Keratinocyte (primary cell): ENCODE data around the gene AWAT2. TPM values are rescaled to one million over a fixed set of nuclear protein-coding genes. Genes with fewer than 3 reads are reported as not detected.

ENCODE experiments used
- DNase-seq: peaks from one replicate; pipeline ENCODE4 v3.0.0-alpha.2; 2011; ENCODE audit warnings: low read depth, missing footprints, low spot score
- FAIRE-seq: peaks from 2 replicates; lab custom pipeline; 2011; peaks lifted over from hg19 to GRCh38; lab: Jason Lieb, UNC
- H2AFZ ChIP-seq: 2 replicates; pipeline ENCODE4 v1.6.0; 2012; ENCODE audit warnings: low read length, control low read depth, inconsistent platforms; ENCODE audit not compliant: control insufficient read depth
- H3K27ac ChIP-seq: 2 replicates; pipeline ENCODE4 v1.5.1; 2011; ENCODE audit warnings: low read length; ENCODE audit not compliant: control insufficient read depth, insufficient read depth
- H3K27me3 ChIP-seq: 3 replicates; pipeline ENCODE4 v1.6.0; 2011; ENCODE audit warnings: low read length; ENCODE audit not compliant: control insufficient read depth, insufficient read depth; ENCODE audit errors: extremely low read depth
- H3K36me3 ChIP-seq, 2 experiments: 2 replicates in 1 of 2; 3 replicates in 1 of 2; pipeline ENCODE4 v1.5.1; 2011; ENCODE audit warnings: low read length in 2 of 2, mild to moderate bottlenecking in 1 of 2; ENCODE audit not compliant: control insufficient read depth in 2 of 2, insufficient read depth in 2 of 2; ENCODE audit errors: extremely low read depth in 1 of 2
- H3K4me1 ChIP-seq: 3 replicates; pipeline ENCODE4 v1.5.1; 2011; ENCODE audit warnings: low read length; ENCODE audit not compliant: control insufficient read depth, insufficient read depth; ENCODE audit errors: extremely low read depth
- H3K4me2 ChIP-seq: 3 replicates; pipeline ENCODE4 v1.6.0; 2011; ENCODE audit warnings: low read depth, low read length; ENCODE audit not compliant: control insufficient read depth, insufficient read depth; ENCODE audit errors: extremely low read depth
- H3K4me3 ChIP-seq, 3 experiments: fragments of 200-600 bp in 1 of 3; sonication (generic) in 1 of 3; 2 replicates in 2 of 3; 3 replicates in 1 of 3; pipeline ENCODE4 v1.5.1; 2011 to 2016; ENCODE audit warnings: low read length in 3 of 3, mild to moderate bottlenecking in 3 of 3, control low read depth in 2 of 3, inconsistent platforms in 1 of 3, low read depth in 1 of 3, mixed read lengths in 1 of 3, mixed run types in 1 of 3, moderate library complexity in 1 of 3; ENCODE audit not compliant: control insufficient read depth in 2 of 3, insufficient read depth in 2 of 3; ENCODE audit errors: extremely low read depth in 1 of 3
- H3K79me2 ChIP-seq: 2 replicates; pipeline ENCODE4 v1.6.0; 2012; ENCODE audit warnings: low read length; ENCODE audit not compliant: control insufficient read depth, insufficient read depth
- H3K9ac ChIP-seq: 3 replicates; pipeline ENCODE4 v1.6.0; 2011; ENCODE audit warnings: low read length; ENCODE audit not compliant: control insufficient read depth, insufficient read depth; ENCODE audit errors: extremely low read depth
- H3K9me1 ChIP-seq: 3 replicates; pipeline ENCODE4 v1.6.0; 2011; ENCODE audit warnings: low read length; ENCODE audit not compliant: control insufficient read depth, insufficient read depth; ENCODE audit errors: extremely low read depth
- H3K9me3 ChIP-seq: 2 replicates; pipeline ENCODE4 v1.5.1; 2012; ENCODE audit warnings: low read depth, low read length; ENCODE audit not compliant: control insufficient read depth
- H4K20me1 ChIP-seq: 3 replicates; pipeline ENCODE4 v1.6.0; 2011; ENCODE audit warnings: low read length; ENCODE audit not compliant: control insufficient read depth, insufficient read depth; ENCODE audit errors: extremely low read depth
- EZH2 ChIP-seq: IDR thresholded peaks from one replicate; pipeline ENCODE4 v1.6.1; 2012; ENCODE audit warnings: inconsistent platforms, mild to moderate bottlenecking, low read length, moderate library complexity
- dilution Hi-C: fragments of 300-500 bp; cut with MboI; formaldehyde crosslinking; loops from one replicate; pipeline ENCODE4 v1.7.0; 2020; ENCODE audit warnings: low sequenced_read_pairs; ENCODE audit not compliant: extremely low pct_ligation_motif_present
- polyA plus RNA-seq, 5 experiments: library from polyadenylated mRNA; depleted of rRNA in 3 of 5; stranded (reverse) in 3 of 5; stranded (forward) in 1 of 5; unstranded in 1 of 5; fragments of >200 nt; gene quantifications; 1 replicate in 1 of 5; 2 replicates in 3 of 5; 3 replicates in 1 of 5; pipeline versions ENCODE4 v1.2.1 to v1.2.3, GENCODE V29; 2011 to 2012; ENCODE audit warnings: missing spikeins in 2 of 5, low read depth in 1 of 5, low replicate concordance in 1 of 5
- TF ChIP-seq, protein P1 (sequence below), 3 experiments: IDR thresholded peaks in 1 of 3; conservative IDR thresholded peaks in 1 of 3; optimal IDR thresholded peaks in 1 of 3; 2 replicates in 2 of 3; 3 replicates in 1 of 3; pipeline versions ENCODE3 to v1.5.1; 2011; ENCODE audit warnings: low read length in 3 of 3, mild to moderate bottlenecking in 3 of 3, moderate library complexity in 2 of 3, control low read depth in 1 of 3, inconsistent platforms in 1 of 3; ENCODE audit not compliant: insufficient read depth in 2 of 3; ENCODE audit errors: extremely low read depth in 1 of 3

AWAT2 gene
- polyA plus RNA-seq, 1 donor (not counting 4 experiments of a cell fraction or from before 2014, with no cell fraction given) = not detected

DNA sequence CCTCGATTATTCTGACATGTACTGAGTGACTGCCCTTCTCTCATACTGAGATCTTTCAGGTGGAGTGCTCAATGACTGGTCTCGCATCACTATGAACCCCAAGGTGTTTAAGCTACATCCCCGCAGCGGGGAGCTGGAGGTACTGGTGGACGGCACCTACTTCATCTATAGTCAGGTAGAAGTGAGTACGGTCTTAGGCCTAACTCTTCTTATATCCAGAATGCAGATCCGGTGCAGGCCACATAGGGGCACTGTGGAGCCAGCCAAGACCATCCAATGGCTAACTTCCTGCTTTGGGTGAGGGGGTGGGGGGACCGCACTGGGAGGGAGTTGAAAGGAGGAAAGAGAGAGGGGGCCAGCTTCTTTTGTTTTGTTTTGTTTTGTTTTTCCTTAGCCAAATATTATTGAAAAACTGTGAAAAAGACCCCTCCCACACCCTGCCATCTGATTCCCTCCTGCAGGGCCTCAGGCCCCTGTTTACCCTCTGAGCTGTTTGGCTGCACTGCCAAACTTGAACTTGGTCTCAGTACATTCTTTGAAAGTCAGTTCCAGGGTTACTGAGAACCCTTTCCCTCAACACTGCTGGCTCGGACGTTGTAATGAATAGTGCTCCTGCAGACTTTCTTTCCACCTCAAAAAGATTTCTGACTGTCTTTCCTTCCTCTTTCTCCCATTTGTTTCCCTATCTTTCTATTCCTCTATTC lies 16.2 kb downstream of the AWAT2 start:
- Histone ChIP-seq H2AFZ (no peak overlapping the region), H3K9me3 (no peaks in the 10 kb centered on the region), H3K9ac (no peak overlapping the region), H4K20me1 (no peaks in the 10 kb centered on the region), H3K9me1 (no peaks in the 10 kb centered on the region), H3K4me3 (no peak overlapping the region), H3K36me3 (no peaks in the 10 kb centered on the region), H3K27me3 (no peaks in the 10 kb centered on the region), H3K4me1 (peaks cover 5% of the 10 kb centered on the region), H3K4me2 (no peak overlapping the region), H3K27ac (no peak overlapping the region), H3K79me2 (no peaks in the 10 kb centered on the region)
- FAIRE-seq (no peak), DNase-seq (no peak)
- dilution Hi-C loops = no loop called here
- TF ChIP-seq, protein P1, sequence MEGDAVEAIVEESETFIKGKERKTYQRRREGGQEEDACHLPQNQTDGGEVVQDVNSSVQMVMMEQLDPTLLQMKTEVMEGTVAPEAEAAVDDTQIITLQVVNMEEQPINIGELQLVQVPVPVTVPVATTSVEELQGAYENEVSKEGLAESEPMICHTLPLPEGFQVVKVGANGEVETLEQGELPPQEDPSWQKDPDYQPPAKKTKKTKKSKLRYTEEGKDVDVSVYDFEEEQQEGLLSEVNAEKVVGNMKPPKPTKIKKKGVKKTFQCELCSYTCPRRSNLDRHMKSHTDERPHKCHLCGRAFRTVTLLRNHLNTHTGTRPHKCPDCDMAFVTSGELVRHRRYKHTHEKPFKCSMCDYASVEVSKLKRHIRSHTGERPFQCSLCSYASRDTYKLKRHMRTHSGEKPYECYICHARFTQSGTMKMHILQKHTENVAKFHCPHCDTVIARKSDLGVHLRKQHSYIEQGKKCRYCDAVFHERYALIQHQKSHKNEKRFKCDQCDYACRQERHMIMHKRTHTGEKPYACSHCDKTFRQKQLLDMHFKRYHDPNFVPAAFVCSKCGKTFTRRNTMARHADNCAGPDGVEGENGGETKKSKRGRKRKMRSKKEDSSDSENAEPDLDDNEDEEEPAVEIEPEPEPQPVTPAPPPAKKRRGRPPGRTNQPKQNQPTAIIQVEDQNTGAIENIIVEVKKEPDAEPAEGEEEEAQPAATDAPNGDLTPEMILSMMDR (optimal IDR thresholded peaks at IDR 0.05 in 1 of 3, IDR thresholded peaks at IDR 0.05 in 1 of 3, conservative IDR thresholded peaks at IDR 0.05 in 1 of 3; ENCODE audit: extremely low read depth in 1 of 3, insufficient read depth in 2 of 3, low read length in 3 of 3) = peak; percentile 52 to 82 (median 74)
- TF ChIP-seq EZH2 = no peak

DNA sequence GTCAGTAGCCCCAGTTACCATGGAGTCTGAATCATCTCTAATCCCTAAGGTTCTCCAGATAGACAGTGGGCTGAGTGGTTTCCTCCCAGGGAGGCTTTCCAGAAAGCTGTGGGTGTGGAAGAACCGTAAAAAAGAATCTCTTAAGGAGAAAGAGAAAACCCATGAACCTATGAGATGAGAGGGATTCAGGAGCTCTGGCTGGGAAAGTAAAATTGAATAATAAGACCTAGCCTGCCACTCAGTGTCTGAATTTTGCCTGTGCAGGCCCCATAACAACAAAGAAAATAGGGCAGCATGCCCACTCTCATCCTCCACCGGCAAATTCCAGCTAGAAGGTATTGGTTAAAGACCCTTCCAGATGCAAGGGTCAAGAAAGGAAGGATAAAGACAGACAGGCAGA lies 16.9 kb downstream of the AWAT2 start:
- Histone ChIP-seq H3K36me3 (no peaks in the 10 kb centered on the region), H3K4me2 (no peak overlapping the region), H3K9ac (no peak overlapping the region), H3K4me3 (no peak overlapping the region), H3K9me3 (no peaks in the 10 kb centered on the region), H3K4me1 (peaks cover 5% of the 10 kb centered on the region), H3K79me2 (no peaks in the 10 kb centered on the region), H4K20me1 (no peaks in the 10 kb centered on the region), H2AFZ (no peak overlapping the region), H3K9me1 (no peaks in the 10 kb centered on the region), H3K27ac (no peak overlapping the region), H3K27me3 (no peaks in the 10 kb centered on the region)
- no peak for FAIRE-seq
- DNase-seq = no peak
- dilution Hi-C loops = no loop called here
- no peak for TF ChIP-seq EZH2
- TF ChIP-seq, protein P1 (optimal IDR thresholded peaks at IDR 0.05 in 1 of 3, IDR thresholded peaks at IDR 0.05 in 1 of 3, conservative IDR thresholded peaks at IDR 0.05 in 1 of 3; ENCODE audit: extremely low read depth in 1 of 3, insufficient read depth in 2 of 3, low read length in 3 of 3) = no peak
